OCI-LY1 (cell line): ENCODE results near the gene GRIA4.
A peak's percentile ranks its signal among the peaks of the same experiment; 100 is the strongest.

Source experiments
- H2AFZ ChIP-seq: fragments of 200-600 bp; sonication (generic), shearing (Covaris generic); 2 replicates; pipeline ENCODE4 v1.6.0; 2014; ENCODE audit warnings: antibody characterized with exemption, mild to moderate bottlenecking, low read length
- H3F3A ChIP-seq: fragments of 200-600 bp; sonication (generic), shearing (Covaris generic); 2 replicates; pipeline ENCODE4 v1.6.0; 2014; ENCODE audit warnings: mild to moderate bottlenecking, antibody characterized with exemption, low read length, moderate library complexity; ENCODE audit not compliant: insufficient read depth
- H3K27ac ChIP-seq: fragments of 200-600 bp; sonication (generic); 2 replicates; pipeline ENCODE4 v1.5.1; 2014; ENCODE audit warnings: low read length, mixed run types, mild to moderate bottlenecking, low read depth; ENCODE audit not compliant: poor library complexity, severe bottlenecking
- H3K27me3 ChIP-seq: fragments of 200-600 bp; sonication (generic); 2 replicates; pipeline ENCODE4 v1.6.0; 2014; ENCODE audit warnings: antibody characterized with exemption, mild to moderate bottlenecking, low read length, moderate library complexity; ENCODE audit not compliant: insufficient read depth
- H3K36me3 ChIP-seq: fragments of 200-600 bp; sonication (generic); 2 replicates; pipeline ENCODE4 v1.6.1; 2014; ENCODE audit warnings: mild to moderate bottlenecking, antibody characterized with exemption, low read length, moderate library complexity, mixed read lengths; ENCODE audit not compliant: insufficient read depth
- H3K4me1 ChIP-seq: fragments of 200-600 bp; sonication (generic); 2 replicates; pipeline ENCODE4 v1.5.1; 2014; ENCODE audit warnings: mild to moderate bottlenecking, low read length, moderate library complexity; ENCODE audit not compliant: insufficient read depth, severe bottlenecking
- H3K4me2 ChIP-seq: fragments of 200-600 bp; sonication (generic), shearing (Covaris generic); 2 replicates; pipeline ENCODE4 v1.6.1; 2014; ENCODE audit warnings: low read length
- H3K4me3 ChIP-seq: fragments of 200-600 bp; sonication (generic); 2 replicates; pipeline ENCODE4 v1.5.1; 2014; ENCODE audit warnings: low read length, low read depth, mild to moderate bottlenecking, mixed read lengths; ENCODE audit not compliant: poor library complexity, severe bottlenecking
- H3K79me2 ChIP-seq: fragments of 200-600 bp; shearing (Covaris generic); 2 replicates; pipeline ENCODE4 v1.6.1; 2016; ENCODE audit warnings: mixed run types, low read length, mixed read lengths; ENCODE audit not compliant: insufficient read depth
- H3K9ac ChIP-seq: fragments of 200-600 bp; sonication (generic), shearing (Covaris generic); 2 replicates; pipeline ENCODE4 v1.6.1; 2014; ENCODE audit warnings: mild to moderate bottlenecking, low read length, mixed read lengths
- H3K9me2 ChIP-seq: fragments of 200-600 bp; sonication (generic), shearing (Covaris generic); 2 replicates; pipeline ENCODE4 v1.6.1; 2014; ENCODE audit warnings: low read depth, mild to moderate bottlenecking, low read length, mixed read lengths
- H3K9me3 ChIP-seq: fragments of 200-600 bp; shearing (Covaris generic); 2 replicates; pipeline ENCODE4 v1.6.1; 2014; ENCODE audit warnings: low read length, mixed read lengths
- H4K20me1 ChIP-seq: fragments of 200-600 bp; sonication (generic), shearing (Covaris generic); 2 replicates; pipeline ENCODE4 v1.6.0; 2016; ENCODE audit warnings: mild to moderate bottlenecking, low read length; ENCODE audit not compliant: insufficient read depth
- EZH2 ChIP-seq: fragments of 200-600 bp; sonication (generic), shearing (Covaris generic); IDR thresholded peaks from 2 replicates; pipeline ENCODE4 v1.8.0; 2017; ENCODE audit warnings: borderline replicate concordance, mixed run types, mild to moderate bottlenecking, antibody characterized with exemption, low read length, moderate library complexity, mixed read lengths
- TF ChIP-seq, protein P1 (sequence below): fragments of 200-600 bp; sonication (generic), shearing (Covaris generic); IDR thresholded peaks from 2 replicates; pipeline ENCODE4 v1.5.1; 2017; ENCODE audit warnings: mild to moderate bottlenecking, antibody characterized with exemption, low read length, moderate library complexity, mixed read lengths

Gene GRIA4

DNA sequence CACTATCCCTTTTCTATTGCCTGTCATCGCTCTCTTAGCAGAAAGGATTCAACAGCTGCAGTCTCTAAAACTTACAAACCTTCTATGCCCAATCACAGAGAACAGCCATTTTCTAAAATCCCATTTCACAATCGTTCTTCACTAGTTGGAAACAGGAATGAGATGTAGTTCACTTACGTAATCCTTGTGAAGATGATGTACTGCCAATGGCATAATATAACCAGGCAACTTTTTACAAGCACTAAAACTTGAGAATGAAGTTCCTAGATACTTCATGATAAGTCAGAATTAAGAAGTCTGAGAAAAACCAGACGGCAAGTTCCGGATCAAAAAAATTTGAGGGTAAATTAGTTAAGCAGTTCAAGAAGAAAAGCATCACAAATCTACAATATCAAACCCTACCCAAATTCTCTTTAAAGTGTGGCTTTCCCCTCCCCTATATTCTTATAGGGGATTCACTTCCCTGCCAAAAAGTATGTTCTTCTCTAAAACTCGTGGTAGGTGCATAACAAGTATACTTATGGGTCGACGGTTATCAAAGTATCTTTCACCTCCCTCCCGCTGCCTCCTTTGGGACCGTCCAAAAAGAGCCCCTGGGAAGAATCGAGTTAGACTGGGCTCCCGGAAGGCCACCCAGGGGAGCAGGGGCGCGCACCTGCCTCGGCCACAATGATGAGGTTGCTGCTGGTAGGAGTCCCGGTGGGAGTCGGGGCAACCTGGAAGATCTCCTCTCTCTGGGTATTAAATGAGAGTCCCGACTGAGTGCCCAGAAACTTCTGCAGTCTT lies 411.5 kb downstream of the GRIA4 start:
- no peak for TF ChIP-seq EZH2
- TF ChIP-seq, protein P1, sequence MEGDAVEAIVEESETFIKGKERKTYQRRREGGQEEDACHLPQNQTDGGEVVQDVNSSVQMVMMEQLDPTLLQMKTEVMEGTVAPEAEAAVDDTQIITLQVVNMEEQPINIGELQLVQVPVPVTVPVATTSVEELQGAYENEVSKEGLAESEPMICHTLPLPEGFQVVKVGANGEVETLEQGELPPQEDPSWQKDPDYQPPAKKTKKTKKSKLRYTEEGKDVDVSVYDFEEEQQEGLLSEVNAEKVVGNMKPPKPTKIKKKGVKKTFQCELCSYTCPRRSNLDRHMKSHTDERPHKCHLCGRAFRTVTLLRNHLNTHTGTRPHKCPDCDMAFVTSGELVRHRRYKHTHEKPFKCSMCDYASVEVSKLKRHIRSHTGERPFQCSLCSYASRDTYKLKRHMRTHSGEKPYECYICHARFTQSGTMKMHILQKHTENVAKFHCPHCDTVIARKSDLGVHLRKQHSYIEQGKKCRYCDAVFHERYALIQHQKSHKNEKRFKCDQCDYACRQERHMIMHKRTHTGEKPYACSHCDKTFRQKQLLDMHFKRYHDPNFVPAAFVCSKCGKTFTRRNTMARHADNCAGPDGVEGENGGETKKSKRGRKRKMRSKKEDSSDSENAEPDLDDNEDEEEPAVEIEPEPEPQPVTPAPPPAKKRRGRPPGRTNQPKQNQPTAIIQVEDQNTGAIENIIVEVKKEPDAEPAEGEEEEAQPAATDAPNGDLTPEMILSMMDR, result no peak
- peak overlapping the region; percentile 30 for H3K27ac ChIP-seq
- no peaks in the 10 kb centered on the region for H3F3A ChIP-seq
- H3K9ac ChIP-seq, result peak overlapping the region; percentile 89
- H3K4me3 ChIP-seq, result peak overlapping the region; percentile 91
- no peaks in the 10 kb centered on the region for H4K20me1 ChIP-seq
- H2AFZ ChIP-seq, result 0 out of 2 replicates have a peak overlapping the region, but pooled peaks have one; percentile 31
- no peaks in the 10 kb centered on the region for H3K9me3 ChIP-seq
- H3K4me2 ChIP-seq, result peak overlapping the region; percentile 98
- peaks cover 22% of the 10 kb centered on the region for H3K36me3 ChIP-seq
- H3K4me1 ChIP-seq, result peaks cover 42% of the 10 kb centered on the region
- H3K79me2 ChIP-seq, result peaks cover 48% of the 10 kb centered on the region
- no peaks in the 10 kb centered on the region for H3K9me2 ChIP-seq
- H3K27me3 ChIP-seq, result no peaks in the 10 kb centered on the region

DNA sequence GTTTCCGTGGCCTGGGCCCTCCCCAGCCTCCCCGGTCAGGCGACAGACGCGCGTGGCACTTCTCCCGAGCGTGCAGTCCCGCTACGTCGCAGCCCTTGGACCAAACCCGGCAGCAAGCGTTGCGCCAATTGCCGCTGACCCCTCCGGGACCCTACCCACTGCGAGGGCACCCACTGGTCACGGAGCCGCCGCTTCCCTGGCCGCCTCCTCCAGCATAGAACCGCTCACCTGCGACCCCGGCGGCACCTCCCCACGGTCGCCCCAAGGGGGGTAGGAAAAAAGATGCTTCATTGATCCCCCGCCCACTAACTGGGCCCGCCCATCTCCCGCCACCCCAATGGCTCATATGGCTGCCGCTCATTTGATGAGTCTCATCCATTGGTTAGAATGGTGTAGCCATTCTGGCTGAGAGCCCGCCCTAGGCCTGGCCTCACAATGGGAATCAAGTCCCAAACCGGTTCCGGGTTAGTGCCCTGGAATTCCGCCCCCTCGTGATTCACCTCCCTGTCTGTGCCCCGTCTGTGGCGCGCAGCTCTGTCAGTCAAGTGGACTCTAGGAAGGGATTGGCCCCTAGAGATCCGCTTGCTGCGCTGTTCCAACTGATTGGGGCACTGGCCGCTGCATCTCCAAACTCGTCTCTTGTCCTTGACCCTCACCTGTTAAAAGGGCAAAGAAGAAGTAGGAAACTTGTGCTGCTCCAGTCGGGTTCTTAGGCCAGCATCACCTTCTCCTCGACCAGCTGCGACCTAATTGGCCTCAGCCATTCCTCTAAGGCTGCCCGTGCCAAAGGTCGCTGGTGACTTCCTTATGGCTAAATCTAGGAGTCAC lies 412.3 kb downstream of the GRIA4 start, which contains the start of gene MSANTD4:
Gene MSANTD4, minus strand, starts transcription at position 274 of the 828 bp plus-strand sequence. CDS start 11,323 bp downstream, outside the sequence.
- Histone ChIP-seq H3K9me3 (no peaks in the 10 kb centered on the region), H3F3A (no peaks in the 10 kb centered on the region), H3K36me3 (peaks cover 22% of the 10 kb centered on the region), H3K4me3 (peak within 1 kb of the TSS; percentile 91), H3K9ac (peak within 1 kb of the TSS; percentile 89), H4K20me1 (no peaks in the 10 kb centered on the region), H3K9me2 (no peaks in the 10 kb centered on the region), H3K27ac (peak within 1 kb of the TSS; percentile 34), H2AFZ (0 out of 2 replicates have a peak within 1 kb of the TSS, but pooled peaks have one; percentile 31), H3K4me2 (peak within 1 kb of the TSS; percentile 98), H3K4me1 (peaks cover 37% of the 10 kb centered on the region), H3K27me3 (no peaks in the 10 kb centered on the region), H3K79me2 (peaks cover 42% of the 10 kb centered on the region)
- TF ChIP-seq EZH2, result no peak
- TF ChIP-seq, protein P1, result no peak

DNA sequence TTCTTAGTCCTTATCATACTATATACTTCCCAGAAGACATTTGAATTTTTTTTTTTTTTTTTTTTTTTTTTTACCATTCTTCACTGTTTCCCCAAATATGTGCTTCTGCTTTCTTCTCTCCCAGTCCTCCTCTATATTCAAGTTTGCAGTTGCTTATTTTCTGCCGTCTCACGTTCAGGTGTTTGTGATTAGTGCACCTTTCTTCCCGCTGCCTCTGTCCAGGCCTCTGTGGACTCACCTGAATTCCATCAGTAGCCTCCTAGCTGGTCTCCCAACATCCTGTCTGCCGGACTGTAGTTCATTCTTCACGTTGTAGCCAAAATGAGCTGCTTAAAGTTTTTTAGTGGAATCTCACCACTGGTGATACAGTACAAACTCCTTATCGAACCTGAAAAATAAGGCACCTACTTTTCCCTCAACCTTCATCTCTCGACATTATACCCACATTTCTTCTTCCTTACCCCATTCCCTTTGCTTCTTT lies 413.0 kb downstream of the GRIA4 start:
- no peaks in the 10 kb centered on the region for H4K20me1 ChIP-seq
- TF ChIP-seq, protein P1, result no peak
- TF ChIP-seq EZH2, result no peak
- H3K79me2 ChIP-seq, result peaks cover 37% of the 10 kb centered on the region
- peak overlapping the region; percentile 34 for H3K27ac ChIP-seq
- peaks cover 19% of the 10 kb centered on the region for H3K36me3 ChIP-seq
- 0 out of 2 replicates have a peak overlapping the region, but pooled peaks have one; percentile 31 for H2AFZ ChIP-seq
- H3K9ac ChIP-seq, result peak overlapping the region; percentile 37; the same call in 1 of the 2 replicates
- H3K4me1 ChIP-seq, result peaks cover 33% of the 10 kb centered on the region
- no peaks in the 10 kb centered on the region for H3F3A ChIP-seq
- H3K4me3 ChIP-seq, result peak overlapping the region; percentile 91
- H3K27me3 ChIP-seq, result no peaks in the 10 kb centered on the region
- peak overlapping the region; percentile 64 for H3K4me2 ChIP-seq
- no peaks in the 10 kb centered on the region for H3K9me3 ChIP-seq
- no peaks in the 10 kb centered on the region for H3K9me2 ChIP-seq
